ENCODE measurements around the gene MYBPC1. TPM values are rescaled to one million over a fixed set of nuclear protein-coding genes. Genes with fewer than 3 reads are reported as not detected.

Gene MYBPC1
- polyA plus RNA-seq, 1 of the 3 experiments (the other 2 are of a cell fraction), result not detected

GRCh38 chr12:101604132-101604531 lies 9.4 kb downstream of the MYBPC1 start:
- H4K20me1 ChIP-seq (ENCODE audit: insufficient read depth), result no peaks in the 10 kb centered on the region
- H3K4me1 ChIP-seq (ENCODE audit: control insufficient read depth in 1 of 2, insufficient read depth in 2 of 2, low read depth in 1 of 2, low read length in 1 of 2), result no peaks in the 10 kb centered on the region
- H3K27me3 ChIP-seq (ENCODE audit: insufficient read depth), result peaks cover 19% of the 10 kb centered on the region; the same call in 1 of the 2 replicates
- H3K27ac ChIP-seq (ENCODE audit: low read depth in 2 of 2, low read length in 1 of 2), result no peak overlapping the region
- H3K79me2 ChIP-seq (ENCODE audit: insufficient read depth), result no peaks in the 10 kb centered on the region
- H3K9me2 ChIP-seq, result no peaks in the 10 kb centered on the region
- POLR2A ChIA-PET, result no interaction called here
- WGBS (ENCODE audit: low lambda C conversion rate), result 0% methylated on average over 1 of the region's 1 CpG
- no peak for DNase-seq
- H3K9me3 ChIP-seq, result no peaks in the 10 kb centered on the region
- no peaks in the 10 kb centered on the region for H3F3A ChIP-seq (replicated peaks; ENCODE audit: insufficient read depth)
- no peak overlapping the region for H3K4me3 ChIP-seq (ENCODE audit: low read depth in 2 of 2, low read length in 1 of 2)
- CTCF ChIA-PET, result no interaction called here
- H3K9ac ChIP-seq, result no peak overlapping the region
- H2AFZ ChIP-seq (ENCODE audit: low read depth), result no peak overlapping the region
- no peak overlapping the region for H3K4me2 ChIP-seq
- TF ChIP-seq CHD2 (IDR thresholded peaks at IDR 0.05; ENCODE audit: low read length, partially characterized antibody) (no peak), MAX (IDR thresholded peaks at IDR 0.05; ENCODE audit: low read depth) (no peak), ELF1 (IDR thresholded peaks at IDR 0.05) (no peak), TCF12 (IDR thresholded peaks at IDR 0.05) (no peak), FOXM1 (IDR thresholded peaks at IDR 0.05; ENCODE audit: low read depth) (no peak)
- H3K36me3 ChIP-seq (replicated peaks in 1 of 2; ENCODE audit: control insufficient read depth in 1 of 2, insufficient read depth in 2 of 2, low read length in 1 of 2), result no peaks in the 10 kb centered on the region

- no peak for TF ChIP-seq CHD2 (IDR thresholded peaks at IDR 0.05; ENCODE audit: low read length, partially characterized antibody)
- TF ChIP-seq JUND (IDR thresholded peaks at IDR 0.05), result no peak
- no peak for TF ChIP-seq EZH2phosphoT487 (IDR thresholded peaks at IDR 0.05; ENCODE audit: borderline replicate concordance, low read depth)
- no peak for TF ChIP-seq RXRA (IDR thresholded peaks at IDR 0.05; ENCODE audit: borderline replicate concordance, low read depth)
- no peak for TF ChIP-seq TAF1 (IDR thresholded peaks at IDR 0.05; ENCODE audit: borderline replicate concordance, low read depth, low read length)
- WGBS (ENCODE audit: low lambda C conversion rate), result 13% methylated on average over 2 of the region's 2 CpGs
- ChIA-PET POLR2A (no interaction called here), CTCF (no interaction called here)
- no peaks in the 10 kb centered on the region for H3K79me2 ChIP-seq (ENCODE audit: insufficient read depth)
- H4K20me1 ChIP-seq (ENCODE audit: insufficient read depth), result no peaks in the 10 kb centered on the region
- peaks cover 31% of the 10 kb centered on the region; the same call in 1 of the 2 replicates for H3K27me3 ChIP-seq (ENCODE audit: insufficient read depth)
- no peak overlapping the region for H3K4me2 ChIP-seq
- no peak overlapping the region for H3K27ac ChIP-seq (ENCODE audit: low read depth in 2 of 2, low read length in 1 of 2)
- no peak overlapping the region for H3K9ac ChIP-seq
- H3K4me1 ChIP-seq (ENCODE audit: control insufficient read depth in 1 of 2, insufficient read depth in 2 of 2, low read depth in 1 of 2, low read length in 1 of 2), result no peaks in the 10 kb centered on the region
- H3K4me3 ChIP-seq (ENCODE audit: low read depth in 2 of 2, low read length in 1 of 2), result no peak overlapping the region
- H3F3A ChIP-seq (replicated peaks; ENCODE audit: insufficient read depth), result no peaks in the 10 kb centered on the region
- no peak for DNase-seq
- H3K9me2 ChIP-seq, result no peaks in the 10 kb centered on the region
- no peaks in the 10 kb centered on the region for H3K9me3 ChIP-seq
- no peak overlapping the region for H2AFZ ChIP-seq (ENCODE audit: low read depth)
- no peaks in the 10 kb centered on the region for H3K36me3 ChIP-seq (replicated peaks in 1 of 2; ENCODE audit: control insufficient read depth in 1 of 2, insufficient read depth in 2 of 2, low read length in 1 of 2)
These were observed 13.1 kb downstream of the MYBPC1 start for GRCh38 chr12:101607894-101608293.

- no peak overlapping the region for H3K4me3 ChIP-seq (ENCODE audit: low read depth in 2 of 2, low read length in 1 of 2)
- H3K36me3 ChIP-seq (replicated peaks in 1 of 2; ENCODE audit: control insufficient read depth in 1 of 2, insufficient read depth in 2 of 2, low read length in 1 of 2), result no peaks in the 10 kb centered on the region
- DNase-seq, result no peak
- no peaks in the 10 kb centered on the region for H3K79me2 ChIP-seq (ENCODE audit: insufficient read depth)
- CTCF ChIA-PET, result interaction anchor here (0.7 kb wide), 1 partner anchor 106 kb away, joined by 3 read pairs; no protein-coding TSS in a partner anchor
- no peaks in the 10 kb centered on the region for H3K4me1 ChIP-seq (ENCODE audit: control insufficient read depth in 1 of 2, insufficient read depth in 2 of 2, low read depth in 1 of 2, low read length in 1 of 2)
- H3K9me2 ChIP-seq, result no peaks in the 10 kb centered on the region
- H3K27me3 ChIP-seq (ENCODE audit: insufficient read depth), result peaks cover 31% of the 10 kb centered on the region; the same call in 1 of the 2 replicates
- no peak overlapping the region for H3K27ac ChIP-seq (ENCODE audit: low read depth in 2 of 2, low read length in 1 of 2)
- H2AFZ ChIP-seq (ENCODE audit: low read depth), result no peak overlapping the region
- POLR2A ChIA-PET, result no interaction called here
- 1% methylated on average over 10 of the region's 10 CpGs for WGBS (ENCODE audit: low lambda C conversion rate)
- no peaks in the 10 kb centered on the region for H3F3A ChIP-seq (replicated peaks; ENCODE audit: insufficient read depth)
- no peak overlapping the region for H3K9ac ChIP-seq
- no peaks in the 10 kb centered on the region for H3K9me3 ChIP-seq
- H3K4me2 ChIP-seq, result no peak overlapping the region
- H4K20me1 ChIP-seq (ENCODE audit: insufficient read depth), result no peaks in the 10 kb centered on the region
- TF ChIP-seq ZBTB33 (IDR thresholded peaks at IDR 0.05; ENCODE audit: borderline replicate concordance, low read depth) (no peak), GABPA (IDR thresholded peaks at IDR 0.05; ENCODE audit: low read depth) (no peak), TEAD4 (IDR thresholded peaks at IDR 0.05; ENCODE audit: borderline replicate concordance, insufficient read depth) (no peak), EP300 (IDR thresholded peaks at IDR 0.05; ENCODE audit: borderline replicate concordance in 1 of 2, low read depth in 1 of 2, low read length in 1 of 2) (no peak), RXRA (IDR thresholded peaks at IDR 0.05; ENCODE audit: borderline replicate concordance, low read depth) (no peak), ELF1 (IDR thresholded peaks at IDR 0.05) (no peak), USF2 (IDR thresholded peaks at IDR 0.05; ENCODE audit: borderline replicate concordance, low read depth, low read length) (no peak), FOXM1 (IDR thresholded peaks at IDR 0.05; ENCODE audit: low read depth) (no peak), JUND (IDR thresholded peaks at IDR 0.05) (no peak), PBX3 (IDR thresholded peaks at IDR 0.05) (no peak), GATA2 (CRISPR knock-in tag; IDR thresholded peaks at IDR 0.05) (no peak)
These were observed 13.7 kb downstream of the MYBPC1 start for GRCh38 chr12:101608301-101609133.

Measured in SK-N-SH (cell line).